GM23338 (cell line): ENCODE data around the gene MAPK13. TPM values are rescaled to one million over a fixed set of nuclear protein-coding genes. Genes with fewer than 3 reads are reported as not detected.

Source experiments
- ATAC-seq: fragments of 200-7000 bp; cut with Tn5 transposase; 3 replicates; pipeline ENCODE4 v1.9.1; 2020
- DNase-seq: peaks from one replicate; pipeline ENCODE4 v3.0.0-alpha.2; 2015; ENCODE audit warnings: low spot score
- H2AFZ ChIP-seq: fragments of 200-600 bp; sonication (generic); 2 replicates; pipeline ENCODE4 v1.8.0; 2016; ENCODE audit warnings: antibody characterized with exemption, mild to moderate bottlenecking, moderate library complexity
- H3F3A ChIP-seq: fragments of 200-600 bp; sonication (generic); replicated peaks from 2 replicates; pipeline ENCODE4 v1.8.0; 2017; ENCODE audit warnings: antibody characterized with exemption, mixed run types, low read depth
- H3K27ac ChIP-seq: fragments of 200-600 bp; sonication (generic); 2 replicates; pipeline ENCODE4 v1.6.1; 2016; ENCODE audit warnings: low read depth
- H3K27me3 ChIP-seq: fragments of 200-600 bp; sonication (generic); 2 replicates; pipeline ENCODE4 v1.8.0; 2016; ENCODE audit warnings: mild to moderate bottlenecking, mixed run types, moderate library complexity; ENCODE audit not compliant: insufficient read depth
- H3K36me3 ChIP-seq: fragments of 200-600 bp; sonication (generic); 2 replicates; pipeline ENCODE4 v1.8.0; 2016; ENCODE audit warnings: mild to moderate bottlenecking; ENCODE audit not compliant: insufficient read depth
- H3K4me1 ChIP-seq: fragments of 200-600 bp; sonication (generic); 2 replicates; pipeline ENCODE4 v1.8.0; 2016; ENCODE audit warnings: mild to moderate bottlenecking, moderate library complexity; ENCODE audit not compliant: insufficient read depth
- H3K4me2 ChIP-seq: fragments of 200-600 bp; sonication (generic); 2 replicates; pipeline ENCODE4 v1.7.1; 2017; ENCODE audit warnings: mixed run types
- H3K4me3 ChIP-seq: fragments of 200-600 bp; sonication (generic); 2 replicates; pipeline ENCODE4 v1.6.1; 2016; ENCODE audit warnings: mixed run types
- H3K79me2 ChIP-seq: fragments of 200-600 bp; sonication (generic); replicated peaks from 2 replicates; pipeline ENCODE4 v1.8.0; 2017; ENCODE audit warnings: mild to moderate bottlenecking; ENCODE audit not compliant: insufficient read depth
- H3K9me2 ChIP-seq: fragments of 200-600 bp; sonication (generic); 2 replicates; pipeline ENCODE4 v1.8.0; 2017; ENCODE audit not compliant: insufficient read depth
- H4K20me1 ChIP-seq: fragments of 200-600 bp; sonication (generic); replicated peaks from 2 replicates; pipeline ENCODE4 v1.8.0; 2017; ENCODE audit warnings: mild to moderate bottlenecking; ENCODE audit not compliant: insufficient read depth
- H3K27ac Mint-ChIP-seq: 2 replicates; pipeline ENCODE4 v1.8.0; 2020; ENCODE audit warnings: inconsistent platforms, mild to moderate bottlenecking, moderate library complexity, mixed read lengths
- H3K27me3 Mint-ChIP-seq: 3 replicates; pipeline ENCODE4 v1.8.0; 2022; ENCODE audit warnings: low read depth, mild to moderate bottlenecking, moderate library complexity, mixed read lengths, inconsistent platforms; ENCODE audit not compliant: insufficient read depth, poor library complexity
- H3K36me3 Mint-ChIP-seq: 3 replicates; pipeline ENCODE4 v1.8.0; 2021; ENCODE audit warnings: low read depth, mild to moderate bottlenecking, inconsistent platforms, moderate library complexity, mixed read lengths
- H3K4me1 Mint-ChIP-seq: 3 replicates; pipeline ENCODE4 v1.8.0; 2020; ENCODE audit warnings: mild to moderate bottlenecking, inconsistent platforms, mixed read lengths
- H3K4me3 Mint-ChIP-seq: 3 replicates; pipeline ENCODE4 v1.8.0; 2021; ENCODE audit warnings: moderate library complexity, mild to moderate bottlenecking, inconsistent platforms, mixed read lengths
- H3K9me3 Mint-ChIP-seq: 3 replicates; pipeline ENCODE4 v1.8.0; 2020; ENCODE audit warnings: moderate library complexity, mild to moderate bottlenecking, inconsistent platforms, mixed read lengths
- CTCF ChIP-seq, 2 experiments: fragments of 200-600 bp in 1 of 2; sonication (generic) in 1 of 2; conservative IDR thresholded peaks; 2 replicates each; pipeline versions ENCODE4 v1.5.1 to v1.6.1; 2016 to 2017; ENCODE audit warnings: antibody characterized with exemption in 2 of 2, low read depth in 2 of 2, mild to moderate bottlenecking in 2 of 2, moderate library complexity in 1 of 2
- ETS1 ChIP-seq: IDR thresholded peaks from 2 replicates; pipeline ENCODE4 v1.6.1; 2016; ENCODE audit warnings: antibody characterized with exemption
- EZH2 ChIP-seq: fragments of 200-600 bp; sonication (generic); IDR thresholded peaks from one replicate; pipeline ENCODE4 v1.8.0; 2017; ENCODE audit warnings: antibody characterized with exemption, mild to moderate bottlenecking, low read depth; ENCODE audit not compliant: unreplicated experiment
- EZH2phosphoT487 ChIP-seq: fragments of 200-600 bp; sonication (generic); IDR thresholded peaks from one replicate; pipeline ENCODE4 v1.8.1; 2018; ENCODE audit warnings: antibody characterized with exemption; ENCODE audit not compliant: unreplicated experiment
- JUNB ChIP-seq: IDR thresholded peaks from one replicate; pipeline ENCODE4 v1.6.1; 2016; ENCODE audit warnings: antibody characterized with exemption; ENCODE audit not compliant: unreplicated experiment
- NANOG ChIP-seq: IDR thresholded peaks from 2 replicates; pipeline ENCODE4 v1.6.1; 2016; ENCODE audit warnings: antibody characterized with exemption, borderline replicate concordance
- POLR2AphosphoS5 ChIP-seq: IDR thresholded peaks from 2 replicates; pipeline ENCODE4 v1.6.1; 2016; ENCODE audit warnings: antibody characterized with exemption, low read depth
- REST ChIP-seq: IDR thresholded peaks from one replicate; pipeline ENCODE4 v1.6.1; 2018; ENCODE audit warnings: antibody characterized with exemption; ENCODE audit not compliant: unreplicated experiment
- STAT1 ChIP-seq: IDR thresholded peaks from one replicate; pipeline ENCODE4 v1.6.1; 2016; ENCODE audit warnings: antibody characterized with exemption; ENCODE audit not compliant: unreplicated experiment
- ZNF114 ChIP-seq: fragments of 250-450 bp; sonication (Bioruptor Pico); IDR thresholded peaks from 2 replicates; pipeline ENCODE4 v1.5.0; 2020; ENCODE audit warnings: mild to moderate bottlenecking, moderate library complexity
- ZNF331 ChIP-seq: fragments of 250-450 bp; sonication (Bioruptor Pico); IDR thresholded peaks from 2 replicates; pipeline ENCODE4 v1.5.0; 2020; ENCODE audit warnings: low read depth, mild to moderate bottlenecking, moderate library complexity
- polyA plus RNA-seq: library from polyadenylated mRNA; unstranded; fragments of >200 nt; fragmentation: Nextera tagmentation; extraction: Ambion mirVana; gene quantifications from 2 replicates; pipeline ENCODE4 v1.2.1, GENCODE V29; 2016
- total RNA-seq: library from RNA; depleted of rRNA; stranded (reverse); fragments of >200 nt; shearing (Covaris generic); gene quantifications from 2 replicates; pipeline ENCODE4 v1.2.3, GENCODE V29; 2014

The MAPK13 gene
- total and polyA plus RNA-seq, 2 experiments from 2014 or later, result 6.3 to 12.3 TPM

GRCh38 chr6:36113703-36114102 lies 16.6 kb upstream of the MAPK13 start (continued):
- no peak for TF ChIP-seq REST
- no peak for TF ChIP-seq NANOG
- TF ChIP-seq EZH2phosphoT487, result no peak
- TF ChIP-seq JUNB, result no peak
- no peak for TF ChIP-seq EZH2
- no peak for TF ChIP-seq ETS1
- TF ChIP-seq ZNF331 (CRISPR knock-in tag), result no peak

GRCh38 chr6:36114798-36115408 lies 15.4 kb upstream of the MAPK13 start:
- no peaks in the 10 kb centered on the region for H3K36me3 Mint-ChIP-seq
- Histone ChIP-seq H3K79me2 (no peaks in the 10 kb centered on the region), H3K9me2 (no peaks in the 10 kb centered on the region), H3K4me2 (no peak overlapping the region), H3K27ac (no peak overlapping the region), H2AFZ (no peak overlapping the region), H3K4me1 (no peaks in the 10 kb centered on the region), H3K36me3 (no peaks in the 10 kb centered on the region), H3F3A (no peaks in the 10 kb centered on the region), H4K20me1 (no peaks in the 10 kb centered on the region), H3K4me3 (no peak overlapping the region), H3K27me3 (no peaks in the 10 kb centered on the region)
- H3K27me3 Mint-ChIP-seq, result peaks cover 4% of the 10 kb centered on the region
- no peak for DNase-seq
- no peak for ATAC-seq
- no peaks in the 10 kb centered on the region for H3K9me3 Mint-ChIP-seq
- peaks cover 30% of the 10 kb centered on the region for H3K4me1 Mint-ChIP-seq
- H3K4me3 Mint-ChIP-seq, result no peak overlapping the region
- peak overlapping the region; percentile 66; the same call in 1 of the 2 replicates for H3K27ac Mint-ChIP-seq
- no peak for TF ChIP-seq EZH2
- no peak for TF ChIP-seq EZH2phosphoT487
- no peak for TF ChIP-seq POLR2AphosphoS5
- TF ChIP-seq STAT1, result no peak
- TF ChIP-seq REST, result no peak
- no peak for TF ChIP-seq JUNB
- TF ChIP-seq ZNF331 (CRISPR knock-in tag), result no peak
- no peak for TF ChIP-seq ETS1
- no peak for TF ChIP-seq NANOG
- no peak for TF ChIP-seq ZNF114
- TF ChIP-seq CTCF (conservative IDR thresholded peaks at IDR 0.05; ENCODE audit: low read depth in 2 of 2), result no peak
